SK-N-SH (cell line): ENCODE results near the gene KY. TPM values are rescaled to one million over a fixed set of nuclear protein-coding genes. Genes with fewer than 3 reads are reported as not detected.

Experiments
- CTCF ChIA-PET: fragments of 300-600, 350-600 bp; formaldehyde crosslinking; extraction: SDS; loops from one replicate; lab custom pipeline; 2021; lab: Yijun Ruan, JAX
- POLR2A ChIA-PET: fragments of 350-600 bp; sonication (Branson Sonifier 250); formaldehyde crosslinking; extraction: SDS; loops from one replicate; lab custom pipeline; 2020; ENCODE audit warnings: antibody characterized with exemption, inconsistent platforms; lab: Yijun Ruan, JAX
- DNase-seq: peaks from one replicate; pipeline ENCODE4 v3.0.0; 2012
- H2AFZ ChIP-seq: fragments of 200-600 bp; sonication (generic); 2 replicates; pipeline ENCODE4 v1.8.1; 2016; ENCODE audit warnings: antibody characterized with exemption, mild to moderate bottlenecking, low read depth
- H3F3A ChIP-seq: fragments of 200-600 bp; sonication (generic); replicated peaks from 2 replicates; pipeline ENCODE3; 2016; ENCODE audit warnings: antibody characterized with exemption, mild to moderate bottlenecking; ENCODE audit not compliant: insufficient read depth
- H3K27ac ChIP-seq, 2 experiments: fragments of 200-500 bp in 1 of 2; fragments of 200-600 bp in 1 of 2; sonication (Bioruptor generic) in 1 of 2; sonication (generic), shearing (Covaris generic) in 1 of 2; 2 replicates each; pipeline versions ENCODE4 v1.5.1 to v1.6.1; 2014 to 2016; ENCODE audit warnings: low read depth in 2 of 2, inconsistent platforms in 1 of 2, low read length in 1 of 2, mild to moderate bottlenecking in 1 of 2, mixed read lengths in 1 of 2
- H3K27me3 ChIP-seq: fragments of 200-600 bp; sonication (generic), shearing (Covaris generic); 2 replicates; pipeline ENCODE4 v1.6.1; 2016; ENCODE audit warnings: mixed run types; ENCODE audit not compliant: insufficient read depth
- H3K36me3 ChIP-seq, 2 experiments: fragments of 200-500 bp in 1 of 2; fragments of 200-600 bp in 1 of 2; sonication (Bioruptor generic) in 1 of 2; sonication (generic) in 1 of 2; replicated peaks in 1 of 2; 2 replicates each; pipeline versions ENCODE3 to v1.5.1; 2014 to 2016; ENCODE audit warnings: low read length in 1 of 2, mild to moderate bottlenecking in 1 of 2; ENCODE audit not compliant: insufficient read depth in 2 of 2, control insufficient read depth in 1 of 2
- H3K4me1 ChIP-seq, 2 experiments: fragments of 200-500 bp in 1 of 2; fragments of 200-600 bp in 1 of 2; sonication (Bioruptor generic) in 1 of 2; sonication (generic), shearing (Covaris generic) in 1 of 2; 2 replicates each; pipeline versions ENCODE4 v1.5.1 to v1.6.1; 2014 to 2016; ENCODE audit warnings: low read depth in 1 of 2, low read length in 1 of 2, mixed run types in 1 of 2; ENCODE audit not compliant: insufficient read depth in 2 of 2, control insufficient read depth in 1 of 2
- H3K4me2 ChIP-seq: fragments of 200-600 bp; sonication (generic), shearing (Covaris generic); 2 replicates; pipeline ENCODE4 v1.6.1; 2017; ENCODE audit warnings: mixed run types
- H3K4me3 ChIP-seq, 2 experiments: fragments of 200-500 bp in 1 of 2; fragments of 200-600 bp in 1 of 2; sonication (Bioruptor generic) in 1 of 2; sonication (generic), shearing (Covaris generic) in 1 of 2; 2 replicates each; pipeline versions ENCODE4 v1.5.1 to v1.8.1; 2014 to 2016; ENCODE audit warnings: low read depth in 2 of 2, inconsistent platforms in 1 of 2, low read length in 1 of 2, mild to moderate bottlenecking in 1 of 2, mixed read lengths in 1 of 2, moderate library complexity in 1 of 2
- H3K79me2 ChIP-seq: fragments of 200-600 bp; sonication (generic); 2 replicates; pipeline ENCODE4 v1.8.1; 2017; ENCODE audit warnings: mild to moderate bottlenecking; ENCODE audit not compliant: insufficient read depth
- H3K9ac ChIP-seq: fragments of 200-600 bp; sonication (generic); 2 replicates; pipeline ENCODE4 v1.6.1; 2017; ENCODE audit warnings: mixed run types
- H3K9me2 ChIP-seq: fragments of 200-600 bp; sonication (generic); 2 replicates; pipeline ENCODE4 v1.6.1; 2017; ENCODE audit warnings: mixed run types
- H3K9me3 ChIP-seq: fragments of 200-600 bp; sonication (generic); 2 replicates; pipeline ENCODE4 v1.6.1; 2017; ENCODE audit warnings: mixed run types, mild to moderate bottlenecking, moderate library complexity
- H4K20me1 ChIP-seq: fragments of 200-600 bp; sonication (generic); 2 replicates; pipeline ENCODE4 v1.6.1; 2017; ENCODE audit warnings: mild to moderate bottlenecking, mixed run types; ENCODE audit not compliant: insufficient read depth
- CHD2 ChIP-seq: fragments of 150-350 bp; IDR thresholded peaks from 2 replicates; pipeline ENCODE4 v1.6.1; 2018; ENCODE audit warnings: low read length; ENCODE audit not compliant: partially characterized antibody
- FOXM1 ChIP-seq: IDR thresholded peaks from 2 replicates; pipeline ENCODE4 v1.4.0; 2012; ENCODE audit warnings: low read depth, mild to moderate bottlenecking
- GABPA ChIP-seq: IDR thresholded peaks from 2 replicates; pipeline ENCODE4 v1.4.0; 2012; ENCODE audit warnings: low read depth, mild to moderate bottlenecking
- MXI1 ChIP-seq: IDR thresholded peaks from 2 replicates; pipeline ENCODE4 v1.6.1; 2012; ENCODE audit warnings: mild to moderate bottlenecking, low read depth, low read length, improper control_type of control experiment
- RAD21 ChIP-seq: IDR thresholded peaks from 2 replicates; pipeline ENCODE4 v1.6.1; 2012; ENCODE audit warnings: mild to moderate bottlenecking, low read length
- RFX5 ChIP-seq: IDR thresholded peaks from 2 replicates; pipeline ENCODE4 v1.6.1; 2012; ENCODE audit warnings: mild to moderate bottlenecking, improper control_type of control experiment, low read length
- SIN3A ChIP-seq: IDR thresholded peaks from 2 replicates; pipeline ENCODE4 v1.6.1; 2012; ENCODE audit warnings: low read depth, mild to moderate bottlenecking, low read length, moderate library complexity, borderline replicate concordance
- TEAD4 ChIP-seq: IDR thresholded peaks from 2 replicates; pipeline ENCODE4 v1.4.0; 2012; ENCODE audit warnings: mild to moderate bottlenecking, borderline replicate concordance; ENCODE audit not compliant: insufficient read depth
- ZBTB33 ChIP-seq: IDR thresholded peaks from 2 replicates; pipeline ENCODE4 v1.4.0; 2012; ENCODE audit warnings: low read depth, borderline replicate concordance
- WGBS: methylation state at CpG from one replicate; pipeline ENCODE4 v1.1.6; 2017; ENCODE audit warnings: low lambda C conversion rate; 5-methylcytosine and 5-hydroxymethylcytosine counted together
- polyA plus RNA-seq, 3 experiments: library from polyadenylated mRNA; depleted of rRNA; stranded (reverse); fragments of >200 nt; gene quantifications; 2 replicates each; pipeline ENCODE4 v1.2.3, GENCODE V29; 2012
- TF ChIP-seq, protein P1 (sequence below): IDR thresholded peaks from 2 replicates; pipeline ENCODE4; 2012
- TF ChIP-seq, protein P2 (sequence below): IDR thresholded peaks from 2 replicates; pipeline ENCODE4 v1.4.0; 2012; ENCODE audit warnings: low read depth
- TF ChIP-seq, protein P3 (sequence below): IDR thresholded peaks from 2 replicates; pipeline ENCODE4 v1.4.0; 2012; ENCODE audit warnings: low read depth, borderline replicate concordance

KY gene
- polyA plus RNA-seq, 1 of the 3 experiments (the other 2 are of a cell fraction) = 2.4 TPM

DNA sequence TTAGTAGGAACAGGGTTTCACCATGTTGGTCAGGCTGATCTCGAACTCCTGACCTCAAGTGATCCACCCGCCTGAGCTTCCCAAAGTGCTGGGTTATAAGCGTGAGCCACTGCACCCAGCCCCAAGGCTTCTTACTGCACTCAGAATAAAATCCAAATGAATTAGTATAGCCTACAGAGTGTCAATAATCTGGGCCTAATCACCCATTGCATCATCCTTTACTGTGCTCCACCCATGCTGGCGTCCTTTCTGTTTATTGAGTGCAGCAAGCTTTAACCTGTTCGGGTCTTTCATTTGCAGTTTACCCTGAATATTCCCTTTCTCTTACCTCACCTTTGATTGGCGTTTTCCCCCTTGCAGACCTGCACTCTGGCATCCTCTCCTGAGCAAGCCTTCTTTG lies 87.2 kb downstream of the KY start:
- Histone ChIP-seq H3K4me3 (no peak overlapping the region), H3F3A (no peaks in the 10 kb centered on the region), H3K27ac (no peak overlapping the region), H3K9me2 (no peaks in the 10 kb centered on the region), H3K4me1 (peaks cover 0 to 3% of the 10 kb centered on the region in 2 experiments; a peak in 1 of 4 replicates), H4K20me1 (no peaks in the 10 kb centered on the region), H3K9ac (no peak overlapping the region), H3K9me3 (no peaks in the 10 kb centered on the region), H3K79me2 (no peaks in the 10 kb centered on the region), H3K36me3 (peaks cover 12 to 20% of the 10 kb centered on the region in 2 experiments), H3K27me3 (no peaks in the 10 kb centered on the region), H2AFZ (no peak overlapping the region), H3K4me2 (no peak overlapping the region)
- 91% methylated on average over 6 of the region's 6 CpGs for WGBS
- ChIA-PET CTCF (interaction anchor here (1.4 kb wide), 1 partner anchor 24 kb away, joined by 3 read pairs; no protein-coding TSS in a partner anchor), POLR2A (no interaction called here)
- no peak for DNase-seq
- no peak for TF ChIP-seq CHD2
- no peak for TF ChIP-seq RFX5
- TF ChIP-seq MXI1 = no peak
- TF ChIP-seq, protein P1, sequence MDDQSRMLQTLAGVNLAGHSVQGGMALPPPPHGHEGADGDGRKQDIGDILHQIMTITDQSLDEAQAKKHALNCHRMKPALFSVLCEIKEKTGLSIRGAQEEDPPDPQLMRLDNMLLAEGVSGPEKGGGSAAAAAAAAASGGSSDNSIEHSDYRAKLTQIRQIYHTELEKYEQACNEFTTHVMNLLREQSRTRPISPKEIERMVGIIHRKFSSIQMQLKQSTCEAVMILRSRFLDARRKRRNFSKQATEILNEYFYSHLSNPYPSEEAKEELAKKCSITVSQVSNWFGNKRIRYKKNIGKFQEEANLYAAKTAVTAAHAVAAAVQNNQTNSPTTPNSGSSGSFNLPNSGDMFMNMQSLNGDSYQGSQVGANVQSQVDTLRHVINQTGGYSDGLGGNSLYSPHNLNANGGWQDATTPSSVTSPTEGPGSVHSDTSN = no peak

DNA sequence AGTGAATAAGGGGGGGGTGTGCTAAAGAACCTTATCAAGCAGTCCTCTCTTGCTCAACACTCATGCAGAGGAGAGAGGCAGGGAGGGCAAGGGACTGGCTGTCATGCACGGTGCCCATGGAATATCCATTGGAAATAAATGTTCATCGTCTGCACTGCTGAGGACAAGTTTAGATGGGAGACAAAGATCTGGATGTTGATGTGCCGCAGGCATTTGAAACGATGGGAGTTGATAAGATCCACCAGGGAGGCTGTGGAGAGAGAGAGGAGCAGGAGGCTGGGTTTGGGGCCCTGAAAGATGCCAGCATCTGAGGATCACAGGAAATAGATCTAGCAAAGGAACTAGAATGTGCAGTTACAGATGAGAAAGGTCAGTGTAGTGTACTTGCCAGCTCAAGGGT lies 88.8 kb downstream of the KY start:
- CTCF ChIA-PET = no interaction called here
- Histone ChIP-seq H3F3A (no peaks in the 10 kb centered on the region), H3K4me3 (no peak overlapping the region), H3K79me2 (no peaks in the 10 kb centered on the region), H3K9me3 (no peaks in the 10 kb centered on the region), H3K36me3 (peaks cover 15 to 30% of the 10 kb centered on the region in 2 experiments), H4K20me1 (no peaks in the 10 kb centered on the region), H3K4me1 (peaks cover 0 to 3% of the 10 kb centered on the region in 2 experiments; a peak in 1 of 4 replicates), H3K9ac (no peak overlapping the region), H3K9me2 (no peaks in the 10 kb centered on the region), H3K27me3 (no peaks in the 10 kb centered on the region), H3K27ac (no peak overlapping the region), H2AFZ (no peak overlapping the region), H3K4me2 (no peak overlapping the region)
- 63% methylated on average over 4 of the region's 4 CpGs for WGBS
- DNase-seq = no peak
- no peak for TF ChIP-seq ZBTB33
- TF ChIP-seq, protein P1 = no peak
- TF ChIP-seq RAD21 = no peak
- TF ChIP-seq, protein P2, sequence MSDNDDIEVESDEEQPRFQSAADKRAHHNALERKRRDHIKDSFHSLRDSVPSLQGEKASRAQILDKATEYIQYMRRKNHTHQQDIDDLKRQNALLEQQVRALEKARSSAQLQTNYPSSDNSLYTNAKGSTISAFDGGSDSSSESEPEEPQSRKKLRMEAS = no peak
- no peak for TF ChIP-seq SIN3A
- TF ChIP-seq GABPA = no peak
- TF ChIP-seq MXI1 = no peak
- TF ChIP-seq, protein P3, sequence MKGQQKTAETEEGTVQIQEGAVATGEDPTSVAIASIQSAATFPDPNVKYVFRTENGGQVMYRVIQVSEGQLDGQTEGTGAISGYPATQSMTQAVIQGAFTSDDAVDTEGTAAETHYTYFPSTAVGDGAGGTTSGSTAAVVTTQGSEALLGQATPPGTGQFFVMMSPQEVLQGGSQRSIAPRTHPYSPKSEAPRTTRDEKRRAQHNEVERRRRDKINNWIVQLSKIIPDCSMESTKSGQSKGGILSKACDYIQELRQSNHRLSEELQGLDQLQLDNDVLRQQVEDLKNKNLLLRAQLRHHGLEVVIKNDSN = no peak
- TF ChIP-seq TEAD4 = no peak
- TF ChIP-seq FOXM1 = no peak
- POLR2A ChIA-PET = no interaction called here
